HepG2 (cell line): Measurements from ENCODE around the gene TMEM184B. TPM values are rescaled to one million over a fixed set of nuclear protein-coding genes. Genes with fewer than 3 reads are reported as not detected.

ENCODE experiments used
- ATAD3A ChIP-seq: sonication (generic); formaldehyde crosslinking; IDR thresholded peaks from 2 replicates; pipeline ENCODE4 v1.4.0; 2020; ENCODE audit warnings: missing genetic modification reagents
- BCL6 ChIP-seq: IDR thresholded peaks from 2 replicates; pipeline ENCODE4 v1.6.1; 2016; ENCODE audit warnings: missing genetic modification reagents, missing compliant biosample characterization
- CBFB ChIP-seq: sonication (generic); formaldehyde crosslinking; IDR thresholded peaks from 2 replicates; pipeline ENCODE4 v1.4.0; 2020; ENCODE audit warnings: missing genetic modification reagents
- CBX1 ChIP-seq: IDR thresholded peaks from one replicate; pipeline ENCODE4 v1.6.1; 2016; ENCODE audit warnings: antibody characterized with exemption, low read depth
- DPF2 ChIP-seq: sonication (generic); formaldehyde crosslinking; IDR thresholded peaks from 2 replicates; pipeline ENCODE4 v1.4.0; 2020; ENCODE audit warnings: mild to moderate bottlenecking, low read depth, missing genetic modification reagents, borderline replicate concordance
- ELK4 ChIP-seq: sonication (generic); formaldehyde crosslinking; IDR thresholded peaks from 2 replicates; pipeline ENCODE4 v1.9.0; 2021; ENCODE audit warnings: missing genetic modification reagents, borderline replicate concordance
- ESRRA ChIP-seq: sonication (generic); formaldehyde crosslinking; IDR thresholded peaks from 2 replicates; pipeline ENCODE4 v1.5.1; 2020; ENCODE audit warnings: mild to moderate bottlenecking, low read depth, missing genetic modification reagents
- HMG20A ChIP-seq: IDR thresholded peaks from 2 replicates; pipeline ENCODE4 v1.6.1; 2016; ENCODE audit warnings: borderline replicate concordance
- MLLT10 ChIP-seq: sonication (generic); formaldehyde crosslinking; IDR thresholded peaks from 2 replicates; pipeline ENCODE4 v1.4.0; 2020; ENCODE audit warnings: missing genetic modification reagents
- MTF1 ChIP-seq: sonication (generic); formaldehyde crosslinking; IDR thresholded peaks from 2 replicates; pipeline ENCODE4 v1.5.0; 2020; ENCODE audit warnings: missing genetic modification reagents
- NKX3-1 ChIP-seq: sonication (generic); formaldehyde crosslinking; IDR thresholded peaks from 2 replicates; pipeline ENCODE4 v1.5.0; 2020; ENCODE audit warnings: missing genetic modification reagents
- NR2F1 ChIP-seq, 2 experiments: fragments of 450-650 bp in 1 of 2; formaldehyde crosslinking in 1 of 2; IDR thresholded peaks; 2 replicates each; pipeline versions ENCODE4 v1.5.0 to v1.6.1; 2016 to 2020; ENCODE audit warnings: mild to moderate bottlenecking in 1 of 2, missing compliant biosample characterization in 1 of 2, missing genetic modification reagents in 1 of 2, moderate library complexity in 1 of 2
- SAP130 ChIP-seq: IDR thresholded peaks from 2 replicates; pipeline ENCODE4 v1.6.1; 2016; ENCODE audit warnings: low read depth
- SIX1 ChIP-seq: sonication (generic); formaldehyde crosslinking; IDR thresholded peaks from 2 replicates; pipeline ENCODE4 v1.4.0; 2020; ENCODE audit warnings: missing genetic modification reagents, borderline replicate concordance
- YEATS2 ChIP-seq: sonication (generic); formaldehyde crosslinking; IDR thresholded peaks from 2 replicates; pipeline ENCODE4 v1.4.0; 2020; ENCODE audit warnings: missing genetic modification reagents, borderline replicate concordance
- ZNF451 ChIP-seq: sonication (generic); formaldehyde crosslinking; IDR thresholded peaks from 2 replicates; pipeline ENCODE4 v1.5.0; 2020; ENCODE audit warnings: mild to moderate bottlenecking, missing genetic modification reagents
- ZNF564 ChIP-seq: sonication (generic); formaldehyde crosslinking; IDR thresholded peaks from 2 replicates; pipeline ENCODE4 v1.8.1; 2023; ENCODE audit warnings: mild to moderate bottlenecking, missing genetic modification reagents
- ZNF674 ChIP-seq: sonication (generic); formaldehyde crosslinking; IDR thresholded peaks from 2 replicates; pipeline ENCODE4 v1.5.0; 2020; ENCODE audit warnings: low read depth, mild to moderate bottlenecking, missing genetic modification reagents
- polyA plus RNA-seq, 8 experiments: library from polyadenylated mRNA; depleted of rRNA in 3 of 8; stranded (reverse) in 7 of 8; unstranded in 1 of 8; fragments of >200 nt; fragmentation: Illumina TruSeq in 4 of 8; extraction: Trizol in 4 of 8; gene quantifications; 2 replicates each; pipeline versions ENCODE4 v1.2.1 to v1.2.3, GENCODE V29; 2011 to 2016; ENCODE audit warnings: low read depth in 4 of 8, missing spikeins in 1 of 8, mixed read lengths in 1 of 8; ENCODE audit not compliant: insufficient read depth in 1 of 8
- total RNA-seq, 5 experiments: library from RNA; depleted of rRNA; stranded (reverse); fragments of >200 nt; fragmentation: Illumina TruSeq; extraction: Trizol; gene quantifications; 2 replicates each; pipeline ENCODE4 v1.2.3, GENCODE V29; 2016; ENCODE audit warnings: low read depth in 1 of 5
- TF ChIP-seq, protein P1 (sequence below): sonication (generic); formaldehyde crosslinking; IDR thresholded peaks from 2 replicates; pipeline ENCODE4 v1.5.1; 2020; ENCODE audit warnings: mild to moderate bottlenecking, missing genetic modification reagents

TMEM184B gene
- total and polyA plus RNA-seq, 2 of the 13 experiments (the other 11 are each of a cell fraction or from before 2014, with no cell fraction given), result 15.9 to 16.0 TPM

DNA sequence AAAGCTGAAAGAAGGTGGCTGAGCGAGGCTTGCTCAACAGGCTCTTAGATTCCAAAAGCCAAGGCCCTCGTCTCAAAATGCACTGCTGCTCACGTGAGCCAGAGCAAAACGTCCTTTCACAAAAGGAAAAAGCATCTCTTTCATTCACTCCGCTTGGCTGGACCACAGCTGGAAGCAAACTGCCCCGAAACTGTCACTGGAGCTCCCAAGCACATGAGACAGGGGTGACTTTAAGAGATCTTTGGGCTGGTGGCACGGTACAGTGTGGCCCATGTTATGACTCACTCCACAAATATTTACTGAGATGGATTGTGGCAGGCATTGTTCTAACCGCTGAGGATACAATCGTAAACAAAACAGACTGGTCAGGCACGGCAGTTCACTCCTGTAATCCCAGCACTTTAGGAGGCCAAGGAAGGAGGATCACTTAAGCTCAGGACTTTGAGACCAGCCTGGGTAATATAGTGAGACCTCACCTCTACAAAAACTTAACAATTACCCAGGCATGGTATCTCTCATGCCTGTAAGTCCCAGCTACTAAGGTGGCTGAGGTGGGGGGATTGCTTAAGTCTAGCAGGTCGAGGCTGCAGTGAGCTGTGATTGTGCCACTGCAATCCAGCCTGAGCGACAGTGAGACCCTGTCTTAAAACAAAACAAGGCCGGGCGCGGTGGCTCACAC is 94.7 kb downstream of the TMEM184B start (continued):
- TF ChIP-seq HMG20A (CRISPR knock-in tag) (peak; percentile 78; the same call in 1 of the 2 replicates), MTF1 (CRISPR knock-in tag) (no peak), CBX1 (peak; percentile 33), ELK4 (CRISPR knock-in tag) (no peak), ESRRA (peak; percentile 55; the same call in 1 of the 2 replicates), SIX1 (0 out of 2 replicates have a peak, but pooled peaks have one; percentile 34), ZNF564 (CRISPR knock-in tag) (no peak), ATAD3A (CRISPR knock-in tag) (no peak), NKX3-1 (no peak), DPF2 (peak; percentile 81), CBFB (peak; percentile 68; the same call in 1 of the 2 replicates), YEATS2 (CRISPR knock-in tag) (0 out of 2 replicates have a peak, but pooled peaks have one; percentile 25), ZNF451 (CRISPR knock-in tag) (peak; percentile 39; the same call in 1 of the 2 replicates), ZNF674 (CRISPR knock-in tag) (no peak), NR2F1 (CRISPR knock-in tag; IDR thresholded peaks at IDR 0.05) (0 out of 4 replicates have a peak, but pooled peaks of 1 of the 2 experiments have one; percentile 22), MLLT10 (CRISPR knock-in tag) (no peak), BCL6 (peak; percentile 65; the same call in 1 of the 2 replicates), SAP130 (CRISPR knock-in tag) (peak; percentile 97)
- TF ChIP-seq, protein P1, sequence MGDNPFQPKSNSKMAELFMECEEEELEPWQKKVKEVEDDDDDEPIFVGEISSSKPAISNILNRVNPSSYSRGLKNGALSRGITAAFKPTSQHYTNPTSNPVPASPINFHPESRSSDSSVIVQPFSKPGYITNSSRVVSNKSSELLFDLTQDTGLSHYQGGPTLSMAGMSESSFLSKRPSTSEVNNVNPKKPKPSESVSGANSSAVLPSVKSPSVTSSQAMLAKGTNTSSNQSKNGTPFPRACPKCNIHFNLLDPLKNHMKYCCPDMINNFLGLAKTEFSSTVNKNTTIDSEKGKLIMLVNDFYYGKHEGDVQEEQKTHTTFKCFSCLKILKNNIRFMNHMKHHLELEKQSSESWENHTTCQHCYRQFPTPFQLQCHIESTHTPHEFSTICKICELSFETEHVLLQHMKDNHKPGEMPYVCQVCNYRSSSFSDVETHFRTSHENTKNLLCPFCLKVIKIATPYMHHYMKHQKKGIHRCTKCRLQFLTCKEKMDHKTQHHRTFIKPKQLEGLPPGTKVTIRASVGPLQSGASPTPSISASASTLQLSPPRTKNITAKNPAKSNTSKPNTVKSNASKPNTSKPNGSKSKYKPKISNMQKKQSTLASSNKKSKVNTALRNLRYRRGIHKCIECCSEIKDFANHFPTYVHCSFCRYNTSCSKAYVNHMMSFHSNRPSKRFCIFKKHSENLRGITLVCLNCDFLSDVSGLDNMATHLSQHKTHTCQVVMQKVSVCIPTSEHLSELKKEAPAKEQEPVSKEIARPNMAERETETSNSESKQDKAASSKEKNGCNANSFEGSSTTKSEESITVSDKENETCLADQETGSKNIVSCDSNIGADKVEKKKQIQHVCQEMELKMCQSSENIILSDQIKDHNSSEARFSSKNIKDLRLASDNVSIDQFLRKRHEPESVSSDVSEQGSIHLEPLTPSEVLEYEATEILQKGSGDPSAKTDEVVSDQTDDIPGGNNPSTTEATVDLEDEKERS, result peak; percentile 83; the same call in 1 of the 2 replicates
